Activated CD4-positive, alpha-beta T cell treated with anti-CD3 and anti-CD28 coated beads, Interleukin-2, amount 10 ng/mL, durations not matched to agents 7 days and 5 days (primary cell): ENCODE data around the gene STAM. TPM values are rescaled to one million over a fixed set of nuclear protein-coding genes. Genes with fewer than 3 reads are reported as not detected.
A peak's percentile ranks its signal among the peaks of the same experiment; 100 is the strongest.

Experiments
- CTCF ChIA-PET: fragments of 350-600 bp; sonication (Branson Sonifier 250); formaldehyde crosslinking; loops from one replicate; lab custom pipeline; 2021; ENCODE audit warnings: antibody characterized with exemption; lab: Charles Lee
- POLR2A ChIA-PET: fragments of 350-600 bp; sonication (Branson Sonifier 250); formaldehyde crosslinking; loops from one replicate; lab custom pipeline; 2021; ENCODE audit warnings: antibody characterized with exemption; lab: Charles Lee
- DNase-seq: peaks from one replicate; pipeline ENCODE4 v3.0.0-alpha.2; 2020
- H3K27ac Mint-ChIP-seq: one replicate; pipeline ENCODE4 v1.8.0; 2021; ENCODE audit warnings: mild to moderate bottlenecking, moderate library complexity, mixed read lengths
- H3K27me3 Mint-ChIP-seq: one replicate; pipeline ENCODE4 v1.8.0; 2021; ENCODE audit warnings: mixed read lengths
- H3K36me3 Mint-ChIP-seq: one replicate; pipeline ENCODE4 v1.8.0; 2021; ENCODE audit warnings: low read depth, mixed read lengths
- H3K4me1 Mint-ChIP-seq: one replicate; pipeline ENCODE4 v1.8.0; 2021; ENCODE audit warnings: mixed read lengths
- H3K4me3 Mint-ChIP-seq: one replicate; pipeline ENCODE4 v1.8.0; 2021; ENCODE audit warnings: mild to moderate bottlenecking, moderate library complexity, mixed read lengths
- H3K9me3 Mint-ChIP-seq: one replicate; pipeline ENCODE4 v1.8.0; 2021; ENCODE audit warnings: mixed read lengths
- total RNA-seq, 2 experiments: library from RNA; stranded (reverse); gene quantifications; one replicate each; pipeline ENCODE4 v1.2.3, GENCODE V29; 2021

STAM gene
- total RNA-seq, 2 experiments from 2014 or later: 16.6 to 23.8 TPM

GRCh38 chr10:17668435-17669184, 24.7 kb downstream of the STAM start:
- Mint-ChIP-seq H3K9me3 (no peaks in the 10 kb centered on the region), H3K36me3 (peaks cover 10% of the 10 kb centered on the region), H3K27me3 (no peaks in the 10 kb centered on the region), H3K4me1 (peaks cover 34% of the 10 kb centered on the region), H3K4me3 (peak overlapping the region; percentile 3), H3K27ac (no peak overlapping the region)
- ChIA-PET CTCF (interaction anchor here (1.1 kb wide), 1 partner anchor 9 kb away, joined by 3 read pairs; no protein-coding TSS in a partner anchor), POLR2A (no interaction called here)
- DNase-seq: no peak

DNA sequence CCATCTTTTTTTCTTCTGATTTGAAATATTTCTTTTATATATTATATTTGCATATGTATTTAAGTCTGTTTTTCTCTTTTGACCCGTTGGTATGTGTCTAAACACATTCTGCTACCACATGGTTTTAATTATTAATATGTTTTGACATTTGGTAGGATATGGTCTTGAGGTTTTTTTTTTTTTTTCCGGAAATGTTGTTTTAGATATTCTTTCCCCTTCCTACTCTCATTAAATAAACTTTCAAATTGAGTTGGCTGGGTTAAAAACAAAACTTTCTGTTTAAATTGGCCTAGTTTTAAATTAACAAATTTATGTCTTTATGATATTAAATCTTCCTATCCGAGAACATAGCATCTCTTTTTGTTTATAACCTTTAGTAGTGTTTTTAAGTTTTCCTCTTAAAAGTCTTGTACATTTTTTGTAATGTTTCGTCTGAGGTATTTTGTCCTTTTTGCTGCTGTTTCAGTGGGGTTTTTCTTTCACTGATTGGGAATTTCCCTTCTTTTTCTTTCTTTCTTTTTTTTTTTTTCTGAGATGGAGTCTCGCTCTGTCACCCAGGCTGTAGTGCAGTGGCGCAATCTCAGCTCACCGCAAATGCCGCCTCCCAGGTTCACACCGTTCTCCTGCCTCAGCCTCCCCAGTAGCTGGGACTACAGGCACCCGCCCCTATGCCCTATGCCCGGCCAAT, 25.4 kb downstream of the STAM start:
- Mint-ChIP-seq H3K9me3 (no peaks in the 10 kb centered on the region), H3K27me3 (no peaks in the 10 kb centered on the region), H3K4me3 (peak overlapping the region; percentile 33), H3K4me1 (peaks cover 37% of the 10 kb centered on the region), H3K36me3 (peaks cover 12% of the 10 kb centered on the region), H3K27ac (peak overlapping the region; percentile 78)
- no peak for DNase-seq
- POLR2A ChIA-PET: no interaction called here
- CTCF ChIA-PET: interaction anchor here (0.6 kb wide), 1 partner anchor 20 kb away, joined by 3 read pairs; no protein-coding TSS in a partner anchor

- no peak for DNase-seq
- H3K27ac Mint-ChIP-seq: no peak overlapping the region
- H3K4me3 Mint-ChIP-seq: no peak overlapping the region
- no peaks in the 10 kb centered on the region for H3K9me3 Mint-ChIP-seq
- ChIA-PET CTCF (interaction anchor here (1.1 to 1.3 kb wide), 2 partner anchors 26 to 28 kb away, joined by 3 to 4 read pairs; no protein-coding TSS in a partner anchor), POLR2A (no interaction called here)
- no peaks in the 10 kb centered on the region for H3K27me3 Mint-ChIP-seq
- peaks cover 35% of the 10 kb centered on the region for H3K4me1 Mint-ChIP-seq
- H3K36me3 Mint-ChIP-seq: peaks cover 14% of the 10 kb centered on the region
Measured at GRCh38 chr10:17671307-17671706, 27.4 kb downstream of the STAM start.

DNA sequence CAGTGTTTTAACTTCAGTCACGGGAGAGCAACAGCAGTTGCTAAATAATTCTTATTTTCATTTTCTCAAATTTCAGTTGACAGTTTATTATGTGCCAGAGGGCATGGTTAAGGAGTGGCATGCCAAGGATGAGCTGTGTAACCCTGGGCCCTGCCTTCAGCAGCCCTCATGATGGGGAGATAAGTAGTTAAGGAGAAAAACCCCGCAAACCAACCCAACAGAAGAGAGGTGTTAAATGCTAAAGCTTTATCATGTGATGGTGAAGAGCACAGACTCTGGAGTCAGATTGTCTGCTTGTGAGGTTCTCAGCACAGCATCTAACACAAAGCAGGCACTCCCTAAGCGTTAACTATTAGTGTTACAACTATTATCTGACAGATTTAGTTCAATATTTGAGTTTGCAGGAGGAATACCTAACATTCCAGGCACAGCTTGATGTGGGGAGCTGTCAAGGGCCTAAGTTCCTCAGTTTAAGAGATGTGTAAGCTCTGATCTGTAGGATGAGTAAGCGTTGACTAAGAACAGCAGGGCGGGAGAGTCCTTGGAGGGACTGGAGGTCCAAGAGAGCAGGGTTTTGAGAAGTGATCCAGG, 29.6 kb downstream of the STAM start:
- Mint-ChIP-seq H3K36me3 (peaks cover 9% of the 10 kb centered on the region), H3K9me3 (no peaks in the 10 kb centered on the region), H3K27me3 (no peaks in the 10 kb centered on the region), H3K4me3 (no peak overlapping the region), H3K4me1 (peaks cover 25% of the 10 kb centered on the region), H3K27ac (no peak overlapping the region)
- POLR2A ChIA-PET: no interaction called here
- CTCF ChIA-PET: interaction anchor here (0.8 to 1.6 kb wide), 3 partner anchors 29 to 67 kb away, joined by 3 to 4 read pairs (median 4); partner anchors contain the start of gene STAM
- no peak for DNase-seq

DNA sequence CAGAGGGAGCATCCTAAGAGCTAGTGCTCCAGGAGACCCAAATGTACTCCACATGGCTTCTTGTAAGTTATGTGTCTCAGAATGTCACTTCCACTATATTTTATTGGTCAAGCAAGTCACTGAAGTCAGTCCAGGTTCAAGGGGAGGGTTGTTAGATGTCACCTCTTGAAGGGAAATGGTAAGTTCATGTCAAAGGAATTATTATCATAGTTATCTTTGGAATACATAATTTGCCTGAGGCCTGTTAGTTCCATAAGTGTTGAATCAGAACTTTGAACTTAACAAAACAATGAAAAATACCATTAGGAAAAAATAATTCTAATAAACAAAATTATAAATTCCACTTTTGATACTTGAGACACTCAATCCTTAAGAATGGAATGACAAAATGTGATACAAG, 30.6 kb downstream of the STAM start:
- CTCF ChIA-PET: interaction anchor here (0.8 to 1.3 kb wide), 2 partner anchors 24 to 30 kb away, joined by 4 read pairs; partner anchors contain the start of gene STAM
- POLR2A ChIA-PET: no interaction called here
- H3K27ac Mint-ChIP-seq: no peak overlapping the region
- no peaks in the 10 kb centered on the region for H3K27me3 Mint-ChIP-seq
- peaks cover 18% of the 10 kb centered on the region for H3K36me3 Mint-ChIP-seq
- DNase-seq: no peak
- no peak overlapping the region for H3K4me3 Mint-ChIP-seq
- peaks cover 19% of the 10 kb centered on the region for H3K4me1 Mint-ChIP-seq
- H3K9me3 Mint-ChIP-seq: no peaks in the 10 kb centered on the region

- ChIA-PET POLR2A (no interaction called here), CTCF (interaction anchor here (0.9 kb wide), 1 partner anchor 32 kb away, joined by 4 read pairs; the partner anchor contains the start of gene STAM)
- no peaks in the 10 kb centered on the region for H3K27me3 Mint-ChIP-seq
- DNase-seq: no peak
- no peaks in the 10 kb centered on the region for H3K9me3 Mint-ChIP-seq
- H3K36me3 Mint-ChIP-seq: peaks cover 15% of the 10 kb centered on the region
- no peak overlapping the region for H3K27ac Mint-ChIP-seq
- peaks cover 12% of the 10 kb centered on the region for H3K4me1 Mint-ChIP-seq
- no peak overlapping the region for H3K4me3 Mint-ChIP-seq
Measured at GRCh38 chr10:17675638-17676037, 31.7 kb downstream of the STAM start.

GRCh38 chr10:17676919-17677318, 33.0 kb downstream of the STAM start:
- Mint-ChIP-seq H3K4me3 (no peak overlapping the region), H3K27ac (no peak overlapping the region), H3K36me3 (peaks cover 15% of the 10 kb centered on the region), H3K4me1 (peaks cover 12% of the 10 kb centered on the region), H3K9me3 (no peaks in the 10 kb centered on the region), H3K27me3 (no peaks in the 10 kb centered on the region)
- no peak for DNase-seq
- POLR2A ChIA-PET: no interaction called here
- CTCF ChIA-PET: interaction anchor here (0.9 to 1.7 kb wide), 2 partner anchors 9 to 33 kb away, joined by 3 read pairs; partner anchors contain the start of gene STAM

DNA sequence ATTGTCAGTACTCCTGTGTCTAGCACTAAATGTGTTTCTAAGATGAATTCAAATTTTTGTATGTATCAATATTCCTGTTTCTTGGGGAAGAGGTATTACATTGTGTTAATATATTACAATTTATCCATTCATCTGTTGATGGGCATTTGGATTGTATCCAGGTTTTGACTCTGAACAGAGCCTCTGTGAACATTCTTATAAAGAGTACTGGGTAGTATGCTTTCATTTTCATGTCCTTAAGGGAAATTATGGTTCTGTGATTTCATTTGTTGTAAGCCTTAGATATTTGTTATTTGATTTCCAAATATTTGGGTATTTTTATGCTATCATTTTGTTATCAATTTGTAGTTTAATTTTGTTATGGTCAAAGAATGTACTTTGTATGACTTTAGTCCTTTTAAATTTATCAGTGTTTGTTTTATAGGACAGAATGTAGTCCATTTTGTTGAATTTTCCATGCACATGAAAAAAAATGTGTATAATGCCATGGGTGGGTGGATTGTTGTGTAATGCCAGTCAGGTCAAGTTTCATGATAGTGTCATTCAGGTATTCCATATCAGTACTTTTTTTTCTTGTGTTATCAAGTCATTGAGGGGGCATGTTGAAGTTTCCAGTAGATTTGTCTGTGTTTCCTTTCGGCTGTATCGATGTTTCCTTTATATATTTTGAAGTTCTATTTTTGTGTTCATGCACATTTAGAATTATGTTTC, 38.4 kb downstream of the STAM start:
- H3K9me3 Mint-ChIP-seq: no peaks in the 10 kb centered on the region
- no peak for DNase-seq
- peaks cover 16% of the 10 kb centered on the region for H3K36me3 Mint-ChIP-seq
- no peak overlapping the region for H3K27ac Mint-ChIP-seq
- ChIA-PET CTCF (no interaction called here), POLR2A (no interaction called here)
- no peak overlapping the region for H3K4me3 Mint-ChIP-seq
- no peaks in the 10 kb centered on the region for H3K27me3 Mint-ChIP-seq
- peaks cover 29% of the 10 kb centered on the region for H3K4me1 Mint-ChIP-seq

DNA sequence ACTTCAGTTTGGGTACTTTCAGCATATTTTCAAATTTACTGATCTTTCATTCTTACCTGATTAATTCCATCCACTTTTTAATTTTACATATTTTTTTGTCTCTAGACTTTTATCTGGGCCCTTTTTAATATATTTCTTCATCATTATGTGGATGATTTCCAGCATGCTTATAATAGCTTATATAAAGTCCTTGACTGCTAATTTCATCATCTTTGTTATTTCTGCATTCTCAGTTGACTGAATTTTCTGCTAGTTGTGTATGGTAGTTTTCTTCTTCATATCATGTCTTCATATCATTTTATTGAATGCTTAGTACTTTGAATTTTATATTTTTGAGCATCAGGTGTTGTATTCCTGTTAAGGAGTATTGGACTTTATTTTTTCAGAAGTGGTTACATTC, 39.6 kb downstream of the STAM start:
- peaks cover 29% of the 10 kb centered on the region for H3K4me1 Mint-ChIP-seq
- CTCF ChIA-PET: no interaction called here
- peaks cover 18% of the 10 kb centered on the region for H3K36me3 Mint-ChIP-seq

DNA sequence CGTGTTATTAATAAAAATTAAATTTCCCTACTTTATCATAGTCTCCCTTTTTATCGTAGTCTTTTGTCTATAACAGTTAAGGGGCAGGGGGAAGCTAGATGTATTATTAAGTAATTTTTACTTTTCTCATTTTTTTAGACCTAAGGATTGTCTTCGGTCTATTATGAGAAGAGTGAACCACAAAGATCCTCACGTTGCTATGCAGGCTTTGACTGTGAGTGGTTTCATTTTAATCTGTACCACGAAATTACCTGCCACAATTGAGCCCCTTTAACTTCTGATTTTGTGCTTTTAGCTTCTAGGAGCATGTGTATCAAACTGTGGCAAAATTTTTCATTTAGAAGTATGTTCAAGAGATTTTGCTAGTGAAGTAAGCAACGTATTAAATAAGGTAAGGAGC, 40.6 kb downstream of the STAM start:
- ChIA-PET POLR2A (no interaction called here), CTCF (no interaction called here)
- no peaks in the 10 kb centered on the region for H3K9me3 Mint-ChIP-seq
- peaks cover 26% of the 10 kb centered on the region for H3K4me1 Mint-ChIP-seq
- H3K4me3 Mint-ChIP-seq: no peak overlapping the region
- H3K36me3 Mint-ChIP-seq: peaks cover 11% of the 10 kb centered on the region
- H3K27ac Mint-ChIP-seq: peak overlapping the region; percentile 19
- no peaks in the 10 kb centered on the region for H3K27me3 Mint-ChIP-seq
- DNase-seq: no peak

More for the DNA sequence above, 39.6 kb downstream of the STAM start:
- no peaks in the 10 kb centered on the region for H3K27me3 Mint-ChIP-seq
- H3K27ac Mint-ChIP-seq: no peak overlapping the region
- POLR2A ChIA-PET: no interaction called here
- DNase-seq: no peak
- H3K4me3 Mint-ChIP-seq: no peak overlapping the region
- no peaks in the 10 kb centered on the region for H3K9me3 Mint-ChIP-seq

GRCh38 chr10:17685233-17685840, 41.4 kb downstream of the STAM start:
- no peak for DNase-seq
- Mint-ChIP-seq H3K4me1 (peaks cover 26% of the 10 kb centered on the region), H3K27ac (peak overlapping the region; percentile 74), H3K4me3 (no peak overlapping the region), H3K36me3 (peaks cover 10% of the 10 kb centered on the region), H3K27me3 (no peaks in the 10 kb centered on the region), H3K9me3 (no peaks in the 10 kb centered on the region)
- CTCF ChIA-PET: no interaction called here
- POLR2A ChIA-PET: no interaction called here
